Panc1 (cell line): ENCODE measurements around the gene FKTN.

Source experiments
- POLR2AphosphoS5 ChIP-seq: IDR thresholded peaks from 2 replicates; pipeline ENCODE4 v1.6.1; 2012; ENCODE audit warnings: mild to moderate bottlenecking, low read depth, low read length, moderate library complexity
- TCF7L2 ChIP-seq: IDR thresholded peaks from 2 replicates; pipeline ENCODE4 v1.6.1; 2011; ENCODE audit warnings: mild to moderate bottlenecking, low read depth, low read length, inconsistent platforms
- TF ChIP-seq, protein P1 (sequence below): fragments of 450-650 bp; IDR thresholded peaks from 2 replicates; pipeline ENCODE4 v1.5.1; 2017; ENCODE audit warnings: mild to moderate bottlenecking

DNA sequence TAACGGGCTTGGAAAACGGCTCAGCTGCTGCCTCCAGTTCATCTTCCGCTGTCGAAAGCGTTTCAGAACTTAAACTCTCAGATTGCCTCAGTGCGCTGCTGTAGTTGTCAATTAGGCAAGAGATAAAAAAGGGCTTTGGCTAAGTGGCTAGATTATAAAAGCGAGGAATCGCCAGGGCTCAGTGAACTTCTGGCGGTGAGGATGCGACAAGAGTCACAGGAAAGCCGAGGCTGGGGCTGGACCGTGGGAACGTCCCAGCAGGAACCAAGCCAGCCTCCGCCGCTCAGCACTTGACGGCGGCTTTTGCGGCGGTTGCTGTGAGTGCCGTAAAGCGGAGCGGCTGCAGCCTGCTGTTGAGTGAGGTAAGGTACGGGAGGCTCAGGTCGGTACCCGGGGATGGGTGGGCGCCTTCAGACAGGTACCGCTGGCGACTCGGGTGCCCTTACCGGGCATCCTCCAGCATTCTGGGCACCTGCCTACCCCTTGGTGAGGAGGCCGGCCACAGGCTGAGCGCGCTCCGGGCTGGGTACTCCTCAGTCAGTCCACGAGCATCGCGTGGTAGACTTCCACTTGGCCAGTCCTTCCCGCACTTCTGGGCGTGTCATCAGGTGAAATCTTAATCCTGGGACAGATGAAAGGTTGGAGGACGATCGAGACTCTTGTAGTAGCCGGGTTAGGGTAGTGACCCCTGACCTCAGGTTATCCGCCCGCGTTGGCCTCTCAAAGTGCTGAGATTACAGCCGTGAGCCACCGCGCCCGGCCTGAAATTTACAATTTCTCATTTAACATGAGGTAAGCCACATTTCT lies at the start of gene FKTN:
- TF ChIP-seq, protein P1, sequence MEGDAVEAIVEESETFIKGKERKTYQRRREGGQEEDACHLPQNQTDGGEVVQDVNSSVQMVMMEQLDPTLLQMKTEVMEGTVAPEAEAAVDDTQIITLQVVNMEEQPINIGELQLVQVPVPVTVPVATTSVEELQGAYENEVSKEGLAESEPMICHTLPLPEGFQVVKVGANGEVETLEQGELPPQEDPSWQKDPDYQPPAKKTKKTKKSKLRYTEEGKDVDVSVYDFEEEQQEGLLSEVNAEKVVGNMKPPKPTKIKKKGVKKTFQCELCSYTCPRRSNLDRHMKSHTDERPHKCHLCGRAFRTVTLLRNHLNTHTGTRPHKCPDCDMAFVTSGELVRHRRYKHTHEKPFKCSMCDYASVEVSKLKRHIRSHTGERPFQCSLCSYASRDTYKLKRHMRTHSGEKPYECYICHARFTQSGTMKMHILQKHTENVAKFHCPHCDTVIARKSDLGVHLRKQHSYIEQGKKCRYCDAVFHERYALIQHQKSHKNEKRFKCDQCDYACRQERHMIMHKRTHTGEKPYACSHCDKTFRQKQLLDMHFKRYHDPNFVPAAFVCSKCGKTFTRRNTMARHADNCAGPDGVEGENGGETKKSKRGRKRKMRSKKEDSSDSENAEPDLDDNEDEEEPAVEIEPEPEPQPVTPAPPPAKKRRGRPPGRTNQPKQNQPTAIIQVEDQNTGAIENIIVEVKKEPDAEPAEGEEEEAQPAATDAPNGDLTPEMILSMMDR, result no peak
- no peak for TF ChIP-seq TCF7L2
- peak; percentile 77 for TF ChIP-seq POLR2AphosphoS5
